Tibial nerve (tissue), 4 donors: ENCODE results near the gene SLC5A5. TPM values are rescaled to one million over a fixed set of nuclear protein-coding genes. Genes with fewer than 3 reads are reported as not detected.

Experiments used
- DNase-seq, 2 donors: peaks; one replicate each; pipeline ENCODE4 v3.0.0-alpha.2; 2019; ENCODE audit warnings: low spot score in 2 of 2
- H3K27ac ChIP-seq, 4 donors: fragments of 200-600 bp; sonication (generic) in 3 of 4; one replicate each; pipeline ENCODE4 v1.5.1; 2017 to 2019; ENCODE audit warnings: mild to moderate bottlenecking in 1 of 4
- H3K27me3 ChIP-seq, 2 donors: fragments of 200-600 bp; sonication (generic) in 1 of 2; one replicate each; pipeline versions ENCODE4 v1.5.1 to v1.6.0; 2017 to 2019
- H3K36me3 ChIP-seq, 3 donors: fragments of 200-600 bp; sonication (generic); one replicate each; pipeline ENCODE4 v1.5.1; 2018 to 2019
- H3K4me1 ChIP-seq, 4 donors: fragments of 200-600 bp; sonication (generic) in 3 of 4; one replicate each; pipeline ENCODE4 v1.5.1; 2017 to 2019
- H3K4me3 ChIP-seq, 4 donors: fragments of 200-600 bp; sonication (generic) in 3 of 4; one replicate each; pipeline ENCODE4 v1.5.1; 2017 to 2019; ENCODE audit warnings: mild to moderate bottlenecking in 1 of 4, moderate library complexity in 1 of 4
- H3K9me3 ChIP-seq, 4 donors: fragments of 200-600 bp; sonication (generic) in 3 of 4; one replicate each; pipeline ENCODE4 v1.5.1; 2017 to 2019
- CTCF ChIP-seq, 5 experiments: fragments of 200-600 bp in 3 of 5; fragments of 450-650 bp in 2 of 5; sonication (generic) in 3 of 5; IDR thresholded peaks; one replicate each; pipeline ENCODE4 v1.5.1; 2016 to 2019; ENCODE audit warnings: antibody characterized with exemption in 5 of 5, mild to moderate bottlenecking in 3 of 5, moderate library complexity in 2 of 5
- EP300 ChIP-seq, 2 donors: sonication (generic); formaldehyde crosslinking; IDR thresholded peaks; one replicate each; pipeline ENCODE4 v1.6.1; 2017; ENCODE audit warnings: antibody characterized with exemption in 2 of 2, mild to moderate bottlenecking in 1 of 2
- POLR2A ChIP-seq, 2 donors: fragments of 450-650 bp; IDR thresholded peaks; one replicate each; pipeline ENCODE4 v1.6.1; 2017; ENCODE audit warnings: antibody characterized with exemption in 2 of 2, mild to moderate bottlenecking in 2 of 2, moderate library complexity in 2 of 2
- WGBS, 2 donors: methylation state at CpG; one replicate each; pipeline ENCODE4 v1.1.5; 2018; 5-methylcytosine and 5-hydroxymethylcytosine counted together
- total RNA-seq, 4 donors: library from RNA; depleted of rRNA; stranded (reverse); fragments of >200 nt; gene quantifications; one replicate each; pipeline ENCODE4 v1.1.0, GENCODE V29; 2016

The SLC5A5 gene
- total RNA-seq, 4 donors from 2014 or later, result not detected

GRCh38 chr19:17888260-17888659 lies 16.5 kb downstream of the SLC5A5 start:
- no peak for TF ChIP-seq CTCF (IDR thresholded peaks at IDR 0.05)
- TF ChIP-seq EP300 (IDR thresholded peaks at IDR 0.05), result no peak
- no peak for TF ChIP-seq POLR2A (IDR thresholded peaks at IDR 0.05)
- 82 to 83% methylated on average over 7 of the region's 7 CpGs for WGBS, 2 donors
- no peak for DNase-seq

DNA sequence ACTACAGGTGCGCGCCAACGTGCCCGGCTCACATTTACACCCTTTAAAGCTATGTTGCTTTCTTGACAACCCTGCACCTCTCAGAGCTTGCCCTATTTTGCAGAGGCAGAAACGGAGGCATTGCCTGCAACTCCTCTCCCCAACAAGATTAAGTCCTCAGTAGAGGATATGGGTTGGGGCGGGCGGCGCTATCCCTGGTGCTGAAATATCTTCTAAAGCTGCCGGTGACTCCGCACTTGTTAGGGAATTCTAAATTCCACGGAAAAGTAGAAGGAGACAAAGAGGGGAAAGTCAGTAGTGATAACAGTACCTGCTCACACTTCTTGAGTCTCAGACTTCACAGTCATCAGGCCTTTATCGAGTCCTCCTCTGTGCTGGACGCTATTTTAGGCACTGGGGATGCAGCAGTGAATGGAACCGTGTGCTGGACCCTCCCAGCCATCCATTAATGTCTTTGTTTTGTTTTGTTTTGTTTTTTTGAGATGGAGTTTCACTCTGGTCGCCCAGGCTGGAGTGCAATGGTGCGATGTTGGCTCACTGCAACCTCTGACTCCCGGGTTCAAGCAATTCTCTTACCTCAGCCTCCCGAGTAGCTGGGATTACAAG lies 18.0 kb downstream of the SLC5A5 start:
- no peaks in the 10 kb centered on the region for H3K36me3 ChIP-seq

More at GRCh38 chr19:17888260-17888659, 16.5 kb downstream of the SLC5A5 start:
- Histone ChIP-seq H3K36me3 (no peaks in the 10 kb centered on the region), H3K27ac (no peak overlapping the region), H3K4me1 (no peaks in the 10 kb centered on the region), H3K27me3 (peaks cover 0 to 25% of the 10 kb centered on the region in 2 donors), H3K9me3 (no peaks in the 10 kb centered on the region), H3K4me3 (no peak overlapping the region)

GRCh38 chr19:17893766-17894165 lies 22.0 kb downstream of the SLC5A5 start:
- H3K27me3 ChIP-seq, result peaks cover 0 to 28% of the 10 kb centered on the region in 2 donors
- H3K9me3 ChIP-seq, result no peaks in the 10 kb centered on the region
- no peak overlapping the region for H3K4me3 ChIP-seq
- no peaks in the 10 kb centered on the region for H3K4me1 ChIP-seq
- no peak overlapping the region for H3K27ac ChIP-seq
- 68 to 85% methylated on average over 9 of the region's 9 CpGs for WGBS, 2 donors
- H3K36me3 ChIP-seq, result no peaks in the 10 kb centered on the region
- DNase-seq, result no peak
- TF ChIP-seq EP300 (IDR thresholded peaks at IDR 0.05) (no peak), CTCF (IDR thresholded peaks at IDR 0.05) (no peak), POLR2A (IDR thresholded peaks at IDR 0.05) (no peak)

More for the DNA sequence above, 18.0 kb downstream of the SLC5A5 start:
- TF ChIP-seq CTCF (IDR thresholded peaks at IDR 0.05) (no peak), POLR2A (IDR thresholded peaks at IDR 0.05) (no peak), EP300 (IDR thresholded peaks at IDR 0.05) (no peak)
- 26 to 27% methylated on average over 18 of the region's 18 CpGs for WGBS, 2 donors
- no peak overlapping the region for H3K4me3 ChIP-seq
- H3K9me3 ChIP-seq, result no peaks in the 10 kb centered on the region
- no peak for DNase-seq
- no peaks in the 10 kb centered on the region for H3K4me1 ChIP-seq
- H3K27ac ChIP-seq, result no peak overlapping the region
- H3K27me3 ChIP-seq, result peaks cover 0 to 21% of the 10 kb centered on the region in 2 donors

DNA sequence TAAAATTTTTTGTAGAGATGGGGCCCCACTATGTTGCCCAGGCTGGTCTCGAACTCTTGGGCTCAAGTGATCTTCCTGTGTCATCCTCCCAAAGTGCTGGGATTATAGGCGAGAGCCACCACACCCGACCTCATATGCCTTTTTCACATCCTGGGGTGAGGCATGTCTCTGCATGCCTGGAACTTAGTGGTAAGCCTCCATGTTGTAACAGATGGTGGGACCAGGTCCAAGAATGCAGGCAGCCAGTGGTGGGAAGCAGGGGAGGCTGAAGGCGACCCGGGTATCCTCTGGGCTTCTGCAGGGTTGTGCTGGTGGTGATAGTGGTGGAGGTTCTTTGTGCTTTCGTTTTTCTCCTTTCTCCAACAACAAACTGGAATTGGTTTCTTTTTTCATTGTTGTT lies 31.0 kb downstream of the SLC5A5 start:
- no peak for DNase-seq
- Histone ChIP-seq H3K36me3 (no peaks in the 10 kb centered on the region), H3K27ac (no peak overlapping the region), H3K4me1 (no peaks in the 10 kb centered on the region), H3K4me3 (no peak overlapping the region), H3K9me3 (peaks cover 0 to 6% (median 0%) of the 10 kb centered on the region in 4 donors), H3K27me3 (peaks cover 0 to 6% of the 10 kb centered on the region in 2 donors)
- 57 to 64% methylated on average over 6 of the region's 6 CpGs for WGBS, 2 donors
- no peak for TF ChIP-seq CTCF (IDR thresholded peaks at IDR 0.05)
- TF ChIP-seq POLR2A (IDR thresholded peaks at IDR 0.05), result no peak
- TF ChIP-seq EP300 (IDR thresholded peaks at IDR 0.05), result no peak

- H3K36me3 ChIP-seq, result no peaks in the 10 kb centered on the region
- no peak overlapping the region for H3K27ac ChIP-seq
- no peak overlapping the region for H3K4me3 ChIP-seq
- no peaks in the 10 kb centered on the region for H3K4me1 ChIP-seq
- peaks cover 0 to 4% of the 10 kb centered on the region in 2 donors for H3K27me3 ChIP-seq
- DNase-seq, result no peak
- no peak for TF ChIP-seq EP300 (IDR thresholded peaks at IDR 0.05)
- no peak for TF ChIP-seq POLR2A (IDR thresholded peaks at IDR 0.05)
- TF ChIP-seq CTCF (IDR thresholded peaks at IDR 0.05), result no peak
- H3K9me3 ChIP-seq, result peaks cover 0 to 22% (median 0%) of the 10 kb centered on the region in 4 donors
- 90 to 91% methylated on average over 3 of the region's 3 CpGs for WGBS, 2 donors
Observed at GRCh38 chr19:17908244-17908643, 36.5 kb downstream of the SLC5A5 start.
